ENCODE results near the gene CNTNAP2. TPM values are rescaled to one million over a fixed set of nuclear protein-coding genes. Genes with fewer than 3 reads are reported as not detected.

The CNTNAP2 gene
- total RNA-seq, 3 donors from 2014 or later (not counting 1 experiment from before 2014, with no cell fraction given) = 0.18 to 1.1 TPM; not detected in 1

GRCh38 chr7:148155000-148155399 lies 2038.4 kb downstream of the CNTNAP2 start:
- H3K4me3 ChIP-seq (ENCODE audit: low read length) = no peak overlapping the region
- no peaks in the 10 kb centered on the region for H3K4me1 Mint-ChIP-seq
- no peaks in the 10 kb centered on the region for H3K36me3 ChIP-seq (ENCODE audit: control insufficient read depth, insufficient read depth, low read length)
- H3K27ac Mint-ChIP-seq = no peak overlapping the region
- H3K4me1 ChIP-seq (ENCODE audit: control insufficient read depth, insufficient read depth, low read length) = no peaks in the 10 kb centered on the region
- H3K27me3 Mint-ChIP-seq (ENCODE audit: low read depth in 2 of 2) = peaks cover 0 to 2% of the 10 kb centered on the region in 2 donors
- DNase-seq = no peak
- ATAC-seq = no peak
- no peak overlapping the region for H3K27ac ChIP-seq (ENCODE audit: low read length)
- H3K36me3 Mint-ChIP-seq = no peaks in the 10 kb centered on the region
- H3K27me3 ChIP-seq (ENCODE audit: control insufficient read depth, insufficient read depth, low read length) = no peaks in the 10 kb centered on the region
- TF ChIP-seq, protein P1, sequence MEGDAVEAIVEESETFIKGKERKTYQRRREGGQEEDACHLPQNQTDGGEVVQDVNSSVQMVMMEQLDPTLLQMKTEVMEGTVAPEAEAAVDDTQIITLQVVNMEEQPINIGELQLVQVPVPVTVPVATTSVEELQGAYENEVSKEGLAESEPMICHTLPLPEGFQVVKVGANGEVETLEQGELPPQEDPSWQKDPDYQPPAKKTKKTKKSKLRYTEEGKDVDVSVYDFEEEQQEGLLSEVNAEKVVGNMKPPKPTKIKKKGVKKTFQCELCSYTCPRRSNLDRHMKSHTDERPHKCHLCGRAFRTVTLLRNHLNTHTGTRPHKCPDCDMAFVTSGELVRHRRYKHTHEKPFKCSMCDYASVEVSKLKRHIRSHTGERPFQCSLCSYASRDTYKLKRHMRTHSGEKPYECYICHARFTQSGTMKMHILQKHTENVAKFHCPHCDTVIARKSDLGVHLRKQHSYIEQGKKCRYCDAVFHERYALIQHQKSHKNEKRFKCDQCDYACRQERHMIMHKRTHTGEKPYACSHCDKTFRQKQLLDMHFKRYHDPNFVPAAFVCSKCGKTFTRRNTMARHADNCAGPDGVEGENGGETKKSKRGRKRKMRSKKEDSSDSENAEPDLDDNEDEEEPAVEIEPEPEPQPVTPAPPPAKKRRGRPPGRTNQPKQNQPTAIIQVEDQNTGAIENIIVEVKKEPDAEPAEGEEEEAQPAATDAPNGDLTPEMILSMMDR (IDR thresholded peaks at IDR 0.05) = no peak
- no peaks in the 10 kb centered on the region for H3K9me3 ChIP-seq (ENCODE audit: control insufficient read depth, insufficient read depth, low read length)
- H3K9me3 Mint-ChIP-seq = no peaks in the 10 kb centered on the region
- no peak overlapping the region for H3K4me3 Mint-ChIP-seq
- WGBS (ENCODE audit: insufficient coverage) = 82% methylated on average over 9 of the region's 9 CpGs
- intact Hi-C loops (cut with micrococcal nuclease) = no loop called here

GRCh38 chr7:148155826-148156225 lies 2039.2 kb downstream of the CNTNAP2 start:
- WGBS (ENCODE audit: insufficient coverage) = 86% methylated on average over 8 of the region's 8 CpGs
- no peaks in the 10 kb centered on the region for H3K4me1 ChIP-seq (ENCODE audit: control insufficient read depth, insufficient read depth, low read length)
- TF ChIP-seq, protein P1 (IDR thresholded peaks at IDR 0.05) = no peak
- H3K36me3 ChIP-seq (ENCODE audit: control insufficient read depth, insufficient read depth, low read length) = no peaks in the 10 kb centered on the region
- no peaks in the 10 kb centered on the region for H3K27me3 Mint-ChIP-seq (ENCODE audit: low read depth in 2 of 2)
- no peak overlapping the region for H3K4me3 ChIP-seq (ENCODE audit: low read length)
- intact Hi-C loops (cut with micrococcal nuclease) = no loop called here
- no peaks in the 10 kb centered on the region for H3K4me1 Mint-ChIP-seq
- no peaks in the 10 kb centered on the region for H3K9me3 ChIP-seq (ENCODE audit: control insufficient read depth, insufficient read depth, low read length)
- no peak overlapping the region for H3K27ac Mint-ChIP-seq
- DNase-seq (no peak), ATAC-seq (no peak)
- no peak overlapping the region for H3K4me3 Mint-ChIP-seq
- no peaks in the 10 kb centered on the region for H3K36me3 Mint-ChIP-seq
- no peaks in the 10 kb centered on the region for H3K9me3 Mint-ChIP-seq
- H3K27ac ChIP-seq (ENCODE audit: low read length) = no peak overlapping the region
- no peaks in the 10 kb centered on the region for H3K27me3 ChIP-seq (ENCODE audit: control insufficient read depth, insufficient read depth, low read length)

DNA sequence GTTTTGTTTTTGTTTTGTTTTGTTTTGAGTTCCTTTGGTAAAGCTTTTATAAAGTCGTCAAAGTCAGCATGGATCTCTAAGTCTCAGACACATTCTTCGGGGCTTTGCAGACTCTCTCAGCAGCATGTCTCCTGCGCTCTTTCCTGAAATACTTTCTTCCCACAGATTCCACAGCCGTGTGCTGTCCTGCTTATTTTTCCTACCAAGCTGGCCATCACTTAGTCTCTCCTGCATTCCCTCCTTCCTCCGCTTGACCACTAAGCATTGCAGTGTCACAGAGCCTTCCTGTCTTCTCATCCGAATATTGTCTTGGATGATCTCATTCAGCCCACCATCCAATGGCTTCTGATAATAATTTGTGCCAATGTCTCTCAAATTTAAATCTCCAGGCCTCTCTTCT lies 2039.6 kb downstream of the CNTNAP2 start:
- Mint-ChIP-seq H3K4me3 (no peak overlapping the region), H3K36me3 (no peaks in the 10 kb centered on the region), H3K27me3 (ENCODE audit: low read depth in 2 of 2) (no peaks in the 10 kb centered on the region), H3K27ac (no peak overlapping the region), H3K4me1 (no peaks in the 10 kb centered on the region), H3K9me3 (no peaks in the 10 kb centered on the region)
- no peaks in the 10 kb centered on the region for H3K9me3 ChIP-seq (ENCODE audit: control insufficient read depth, insufficient read depth, low read length)
- TF ChIP-seq, protein P1 (IDR thresholded peaks at IDR 0.05) = no peak
- no peak for DNase-seq
- no peaks in the 10 kb centered on the region for H3K36me3 ChIP-seq (ENCODE audit: control insufficient read depth, insufficient read depth, low read length)
- intact Hi-C loops (cut with micrococcal nuclease) = no loop called here
- no peaks in the 10 kb centered on the region for H3K4me1 ChIP-seq (ENCODE audit: control insufficient read depth, insufficient read depth, low read length)
- H3K4me3 ChIP-seq (ENCODE audit: low read length) = no peak overlapping the region
- 89% methylated on average over 6 of the region's 6 CpGs for WGBS (ENCODE audit: insufficient coverage)
- no peak for ATAC-seq
- H3K27ac ChIP-seq (ENCODE audit: low read length) = no peak overlapping the region
- H3K27me3 ChIP-seq (ENCODE audit: control insufficient read depth, insufficient read depth, low read length) = no peaks in the 10 kb centered on the region

DNA sequence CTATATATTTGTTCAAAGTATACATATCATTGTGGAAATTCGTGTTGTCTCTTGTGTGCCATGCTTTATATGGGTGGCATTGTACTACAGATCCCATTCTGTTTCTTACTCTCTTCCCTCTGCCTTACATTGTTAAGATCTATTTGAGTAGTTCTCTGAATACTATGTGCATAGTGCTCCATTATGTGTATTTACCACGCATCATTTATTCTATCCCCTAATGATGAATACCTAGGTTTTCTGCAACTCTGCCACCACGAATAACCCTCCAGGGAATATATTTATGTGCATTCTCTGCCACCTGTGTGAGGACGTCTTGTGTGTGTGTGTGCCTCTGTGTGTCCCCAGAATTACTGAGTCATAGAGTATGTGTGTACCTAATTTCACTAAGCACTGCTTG lies 2042.7 kb downstream of the CNTNAP2 start:
- H3K4me3 ChIP-seq (ENCODE audit: low read length) = no peak overlapping the region
- peaks cover 0 to 5% of the 10 kb centered on the region in 2 donors for H3K27me3 Mint-ChIP-seq (ENCODE audit: low read depth in 2 of 2)
- TF ChIP-seq, protein P1 (IDR thresholded peaks at IDR 0.05) = no peak
- H3K27ac Mint-ChIP-seq = no peak overlapping the region
- WGBS (ENCODE audit: insufficient coverage) = 92% methylated on average over 2 of the region's 4 CpGs
- ATAC-seq = no peak
- H3K4me3 Mint-ChIP-seq = no peak overlapping the region
- H3K4me1 Mint-ChIP-seq = no peaks in the 10 kb centered on the region
- no peaks in the 10 kb centered on the region for H3K9me3 ChIP-seq (ENCODE audit: control insufficient read depth, insufficient read depth, low read length)
- no peaks in the 10 kb centered on the region for H3K36me3 ChIP-seq (ENCODE audit: control insufficient read depth, insufficient read depth, low read length)
- H3K36me3 Mint-ChIP-seq = no peaks in the 10 kb centered on the region
- intact Hi-C loops (cut with micrococcal nuclease) = no loop called here
- no peaks in the 10 kb centered on the region for H3K9me3 Mint-ChIP-seq
- DNase-seq = no peak
- no peaks in the 10 kb centered on the region for H3K27me3 ChIP-seq (ENCODE audit: control insufficient read depth, insufficient read depth, low read length)
- H3K27ac ChIP-seq (ENCODE audit: low read length) = no peak overlapping the region
- no peaks in the 10 kb centered on the region for H3K4me1 ChIP-seq (ENCODE audit: control insufficient read depth, insufficient read depth, low read length)

Data from natural killer cell (primary cell).